Astrocyte (in vitro differentiated cells and primary cell): Measurements from ENCODE around the gene ITPKA. TPM values are rescaled to one million over a fixed set of nuclear protein-coding genes. Genes with fewer than 3 reads are reported as not detected.

Experiments
- DNase-seq: peaks from one replicate; pipeline ENCODE4 v3.0.0-alpha.2; 2010; ENCODE audit warnings: low read depth
- FAIRE-seq: peaks from 2 replicates; lab custom pipeline; 2011; peaks lifted over from hg19 to GRCh38; lab: Jason Lieb, UNC
- H2AFZ ChIP-seq: 2 replicates; pipeline ENCODE4 v1.6.0; 2012; ENCODE audit warnings: low read depth, low read length, inconsistent platforms
- H3K27ac ChIP-seq: 2 replicates; pipeline ENCODE4 v1.5.1; 2011; ENCODE audit warnings: low read depth, low read length, inconsistent platforms
- H3K27me3 ChIP-seq: 2 replicates; pipeline ENCODE4 v1.6.0; 2011; ENCODE audit warnings: low read length, inconsistent platforms; ENCODE audit not compliant: insufficient read depth
- H3K36me3 ChIP-seq: 2 replicates; pipeline ENCODE4 v1.5.1; 2011; ENCODE audit warnings: low read length, inconsistent platforms; ENCODE audit not compliant: insufficient read depth
- H3K4me1 ChIP-seq: 2 replicates; pipeline ENCODE4 v1.5.1; 2011; ENCODE audit warnings: low read length, inconsistent platforms; ENCODE audit not compliant: insufficient read depth
- H3K4me2 ChIP-seq: 2 replicates; pipeline ENCODE4 v1.6.0; 2012; ENCODE audit warnings: low read length, inconsistent platforms
- H3K4me3 ChIP-seq: 2 replicates; pipeline ENCODE4 v1.5.1; 2011; ENCODE audit warnings: low read depth, mild to moderate bottlenecking, low read length, inconsistent platforms; ENCODE audit not compliant: insufficient read depth
- H3K79me2 ChIP-seq: 2 replicates; pipeline ENCODE4 v1.6.0; 2012; ENCODE audit warnings: mild to moderate bottlenecking, low read length, inconsistent platforms; ENCODE audit not compliant: insufficient read depth
- H3K9ac ChIP-seq: 2 replicates; pipeline ENCODE4 v1.6.0; 2012; ENCODE audit warnings: mild to moderate bottlenecking, low read length, inconsistent platforms
- H3K9me3 ChIP-seq: 2 replicates; pipeline ENCODE4 v1.5.1; 2012; ENCODE audit warnings: low read depth, mild to moderate bottlenecking, low read length, inconsistent platforms; ENCODE audit not compliant: insufficient read depth
- H4K20me1 ChIP-seq: 2 replicates; pipeline ENCODE4 v1.6.0; 2012; ENCODE audit warnings: low read length, inconsistent platforms; ENCODE audit not compliant: insufficient read depth
- H3K27ac Mint-ChIP-seq: one replicate; pipeline ENCODE4 v1.8.0; 2021; ENCODE audit warnings: mild to moderate bottlenecking, mixed read lengths; ENCODE audit not compliant: unreplicated experiment
- H3K27me3 Mint-ChIP-seq: one replicate; pipeline ENCODE4 v1.8.0; 2021; ENCODE audit warnings: low read depth, mixed read lengths; ENCODE audit not compliant: unreplicated experiment
- H3K36me3 Mint-ChIP-seq: one replicate; pipeline ENCODE4 v1.8.0; 2021; ENCODE audit warnings: low read depth, mixed read lengths; ENCODE audit not compliant: unreplicated experiment
- H3K4me1 Mint-ChIP-seq: one replicate; pipeline ENCODE4 v1.8.0; 2021; ENCODE audit warnings: low read depth, mixed read lengths; ENCODE audit not compliant: unreplicated experiment
- H3K4me3 Mint-ChIP-seq: one replicate; pipeline ENCODE4 v1.8.0; 2021; ENCODE audit warnings: mild to moderate bottlenecking, moderate library complexity, mixed read lengths; ENCODE audit not compliant: unreplicated experiment
- H3K9me3 Mint-ChIP-seq: one replicate; pipeline ENCODE4 v1.8.0; 2021; ENCODE audit warnings: mild to moderate bottlenecking, mixed read lengths; ENCODE audit not compliant: unreplicated experiment
- CTCF ChIP-seq: IDR thresholded peaks from 2 replicates; pipeline ENCODE4 v1.5.1; 2011; ENCODE audit warnings: low read depth, mild to moderate bottlenecking, inconsistent platforms, low read length, moderate library complexity; ENCODE audit not compliant: insufficient read depth
- EZH2 ChIP-seq: IDR thresholded peaks from 2 replicates; pipeline ENCODE4 v1.6.1; 2012; ENCODE audit warnings: mild to moderate bottlenecking, low read length, inconsistent platforms; ENCODE audit not compliant: insufficient read depth
- total RNA-seq: library from RNA; stranded (reverse); gene quantifications from 2 replicates; pipeline ENCODE4 v1.2.1, GENCODE V29; 2021

ITPKA gene
- total RNA-seq, 1 donor from 2014 or later = 1.2 TPM

- FAIRE-seq = no peak
- Histone ChIP-seq H3K9me3 (no peaks in the 10 kb centered on the region), H3K27me3 (peaks cover 60% of the 10 kb centered on the region), H3K27ac (no peak overlapping the region), H3K9ac (no peak overlapping the region), H3K4me1 (peaks cover 18% of the 10 kb centered on the region), H3K4me2 (peak overlapping the region; percentile 87), H4K20me1 (peaks cover 5% of the 10 kb centered on the region), H3K4me3 (peak overlapping the region; percentile 23), H2AFZ (peak overlapping the region; percentile 26), H3K36me3 (no peaks in the 10 kb centered on the region), H3K79me2 (no peaks in the 10 kb centered on the region)
- H3K4me3 Mint-ChIP-seq = no peak overlapping the region
- H3K4me1 Mint-ChIP-seq = peaks cover 4% of the 10 kb centered on the region
- H3K9me3 Mint-ChIP-seq = no peaks in the 10 kb centered on the region
- H3K36me3 Mint-ChIP-seq = peaks cover 4% of the 10 kb centered on the region
- TF ChIP-seq EZH2 (peak; percentile 82), CTCF (no peak)
- no peak for DNase-seq
- peaks cover 89% of the 10 kb centered on the region for H3K27me3 Mint-ChIP-seq
- no peak overlapping the region for H3K27ac Mint-ChIP-seq
These were observed 8.5 kb downstream of the ITPKA start for GRCh38 chr15:41501931-41502794.

- H3K27me3 Mint-ChIP-seq = peaks cover 89% of the 10 kb centered on the region
- no peak for FAIRE-seq
- Histone ChIP-seq H2AFZ (peak overlapping the region; percentile 26), H3K4me1 (peaks cover 18% of the 10 kb centered on the region), H3K27ac (no peak overlapping the region), H3K9ac (no peak overlapping the region), H3K79me2 (no peaks in the 10 kb centered on the region), H3K4me2 (peak overlapping the region; percentile 87), H3K4me3 (no peak overlapping the region), H3K27me3 (peaks cover 60% of the 10 kb centered on the region), H3K36me3 (no peaks in the 10 kb centered on the region), H4K20me1 (peaks cover 5% of the 10 kb centered on the region), H3K9me3 (no peaks in the 10 kb centered on the region)
- no peaks in the 10 kb centered on the region for H3K9me3 Mint-ChIP-seq
- peaks cover 4% of the 10 kb centered on the region for H3K36me3 Mint-ChIP-seq
- H3K4me3 Mint-ChIP-seq = no peak overlapping the region
- H3K27ac Mint-ChIP-seq = no peak overlapping the region
- H3K4me1 Mint-ChIP-seq = peaks cover 4% of the 10 kb centered on the region
- no peak for DNase-seq
- no peak for TF ChIP-seq CTCF
- TF ChIP-seq EZH2 = peak; percentile 48
These were observed 9.4 kb downstream of the ITPKA start for GRCh38 chr15:41502795-41503668.
